Epidermal melanocyte (primary cell): Measurements from ENCODE around the gene DNAH7.
"Not testable (repeated sequence)": the region's sequence is repeated elsewhere in the genome, so short reads cannot be mapped to it uniquely, and the experiment has no call there.

ENCODE experiments used
- DNase-seq: peaks from one replicate; pipeline ENCODE4 v3.0.0; 2011; ENCODE audit warnings: low spot score; ENCODE audit not compliant: insufficient read length

Gene DNAH7

GRCh38 chr2:195732574-195732973 is 336.1 kb downstream of the DNAH7 start:
- no peak for DNase-seq

GRCh38 chr2:195730912-195731311 is 337.7 kb downstream of the DNAH7 start:
- no peak for DNase-seq

DNA sequence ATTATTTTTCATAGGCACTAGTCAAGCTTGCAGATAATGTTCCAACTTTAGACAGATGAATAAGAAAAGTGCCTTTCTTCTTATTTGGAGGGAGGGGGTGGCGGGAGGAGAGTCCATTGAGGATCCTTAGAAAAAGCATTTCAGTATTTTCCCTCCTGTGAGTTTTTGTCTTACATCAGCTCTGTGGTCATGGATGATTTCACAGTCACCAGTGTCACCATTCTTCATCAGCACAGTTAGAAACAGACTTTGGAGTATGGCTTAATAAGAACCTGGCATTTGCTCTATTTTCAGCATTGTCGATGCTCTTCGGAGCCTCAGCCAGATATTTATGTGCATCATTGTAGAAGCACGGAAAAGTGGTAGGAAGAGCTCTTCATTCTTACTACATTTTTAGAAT is 341.5 kb downstream of the DNAH7 start:
- DNase-seq = no peak

DNA sequence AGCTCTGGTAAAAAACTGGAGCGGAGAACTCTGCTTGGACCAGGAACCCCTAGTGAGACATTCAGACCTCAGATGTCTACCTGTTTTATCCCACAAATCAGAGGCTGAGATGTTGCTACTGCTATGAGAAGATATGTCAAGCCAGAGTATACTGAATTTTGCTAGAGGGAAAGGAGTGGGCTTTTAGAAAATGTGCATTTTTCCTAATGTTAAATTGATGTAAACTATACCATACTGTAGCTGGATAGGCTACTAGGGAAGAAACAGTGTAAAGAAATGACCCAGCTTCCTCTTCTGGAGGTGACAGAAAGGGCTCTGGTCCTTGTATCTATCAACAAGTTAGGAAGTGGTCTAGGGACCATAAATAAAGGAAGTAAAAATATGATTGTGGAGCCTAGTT is 346.6 kb downstream of the DNAH7 start:
- DNase-seq = no peak

DNA sequence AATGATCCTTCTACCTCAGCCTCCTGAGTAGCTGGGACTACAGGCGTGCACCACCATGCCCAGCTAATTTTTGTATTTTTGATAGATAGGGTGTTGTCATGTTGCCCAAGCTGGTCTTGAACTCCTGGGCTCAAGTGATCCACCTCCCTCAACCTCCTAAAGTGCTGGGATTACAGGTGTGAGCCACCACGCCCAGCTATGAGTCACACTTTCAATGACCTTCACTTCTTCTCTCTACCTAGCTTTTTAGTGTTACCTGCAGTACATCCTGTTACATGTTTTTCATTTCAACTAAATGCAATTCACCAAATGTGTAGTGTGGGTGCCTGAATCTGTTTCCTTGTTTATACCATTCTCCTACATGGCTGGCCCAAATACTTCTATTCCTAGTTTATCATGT is 347.6 kb downstream of the DNAH7 start:
- DNase-seq = no peak

- no peak for DNase-seq
Measured at GRCh38 chr2:195716466-195716865, 352.2 kb downstream of the DNAH7 start.

DNA sequence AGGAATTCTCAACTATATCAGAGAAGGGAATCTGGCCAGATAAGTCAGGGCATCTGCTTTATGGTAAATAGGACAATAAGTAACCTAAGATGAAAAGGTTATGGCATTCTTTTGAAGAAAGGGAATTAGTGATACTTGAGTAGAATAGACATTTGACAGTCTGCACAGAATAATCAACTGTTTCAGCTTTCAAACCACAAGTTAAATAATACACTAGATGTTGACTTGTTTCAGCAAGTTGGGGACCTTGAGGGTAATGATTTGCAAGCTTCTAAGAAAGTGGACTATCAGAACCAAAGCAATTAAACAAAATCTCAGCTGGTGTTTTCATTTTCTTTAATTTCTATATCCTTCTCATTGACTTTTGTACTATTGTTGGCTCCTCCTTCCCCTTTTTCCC is 357.2 kb downstream of the DNAH7 start:
- DNase-seq = no peak

DNA sequence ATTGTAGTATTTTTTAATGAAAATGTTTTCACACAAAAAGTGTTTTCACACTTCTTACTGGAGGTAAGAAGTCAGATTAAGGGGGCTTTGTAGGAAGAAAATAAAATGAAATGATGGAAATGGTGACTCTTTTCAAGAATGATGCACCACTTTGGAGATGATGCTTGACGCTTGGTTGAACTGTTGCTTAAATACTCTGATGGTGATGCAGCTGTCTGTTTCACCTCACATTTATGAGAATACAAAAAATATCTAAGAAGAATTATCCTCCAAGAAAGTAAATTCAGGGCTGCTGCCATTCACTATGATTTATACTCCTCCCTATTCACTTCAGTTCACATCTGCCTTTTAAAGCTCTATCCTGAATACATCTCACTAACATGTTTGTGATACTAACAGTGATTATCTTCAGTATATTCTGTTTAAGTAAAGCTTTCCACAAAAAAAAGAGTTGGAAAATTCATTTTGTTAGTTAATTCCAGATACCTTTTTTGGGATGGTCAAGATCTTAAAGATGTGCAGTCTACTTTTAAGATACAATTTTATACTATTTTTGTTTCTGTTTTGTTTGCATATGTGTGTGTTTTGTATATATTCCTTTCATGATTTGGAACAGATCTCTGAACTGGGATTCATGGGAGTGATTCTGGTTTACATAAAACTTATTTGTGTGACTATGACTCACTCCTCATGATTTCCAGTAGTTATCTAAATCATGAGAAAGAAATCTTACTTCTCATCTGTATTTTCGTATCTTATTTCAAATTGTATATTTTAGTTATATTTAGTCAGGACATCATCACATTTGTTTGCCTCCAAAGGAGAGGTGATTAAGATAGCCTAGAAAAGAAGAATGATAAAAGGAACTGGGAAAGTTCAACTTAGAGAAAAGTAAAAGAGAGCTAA is 358.5 kb downstream of the DNAH7 start:
- no peak for DNase-seq

- no peak for DNase-seq
Measured at GRCh38 chr2:195706161-195706900, 362.3 kb downstream of the DNAH7 start.

GRCh38 chr2:195700480-195700879 is 368.2 kb downstream of the DNAH7 start:
- DNase-seq = no peak

- no peak for DNase-seq
Measured at GRCh38 chr2:195697681-195698220, 370.9 kb downstream of the DNAH7 start.

GRCh38 chr2:195696012-195696411 is 372.6 kb downstream of the DNAH7 start:
- DNase-seq = no peak

DNA sequence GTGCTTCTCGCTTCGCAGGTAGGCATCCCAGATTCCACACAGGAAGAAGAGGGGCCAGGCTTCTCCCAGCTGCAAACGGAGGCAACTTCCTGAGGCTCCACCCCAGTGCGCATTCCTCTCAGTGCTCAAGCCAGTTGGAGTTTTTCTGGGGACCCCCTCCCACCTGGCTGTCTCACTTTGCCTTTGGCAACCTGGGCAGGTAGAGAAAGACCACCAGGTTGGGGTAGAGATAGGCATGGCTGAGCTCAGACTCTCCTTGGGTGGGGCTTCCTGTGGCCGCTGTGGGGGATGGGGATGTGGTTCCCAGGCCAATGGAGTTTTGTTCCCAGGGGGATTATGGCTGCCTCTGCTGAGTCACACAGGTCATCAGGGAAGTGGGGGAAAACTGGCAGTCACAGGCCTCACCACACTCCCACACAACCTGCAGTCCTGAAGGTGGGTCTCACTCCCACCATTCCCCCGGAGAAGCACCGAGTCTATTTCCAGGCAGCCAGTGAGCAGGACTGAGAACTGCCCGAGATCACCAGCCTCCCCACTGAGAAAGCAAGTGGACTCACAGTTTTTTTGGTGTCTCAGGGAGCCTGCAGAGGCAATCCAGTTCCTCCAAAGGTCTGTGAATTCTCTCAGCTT is 373.5 kb downstream of the DNAH7 start:
- DNase-seq = no peak

GRCh38 chr2:195694553-195694952 is 374.1 kb downstream of the DNAH7 start:
- DNase-seq = no peak

GRCh38 chr2:195692531-195692930 is 376.1 kb downstream of the DNAH7 start:
- DNase-seq = not testable (repeated sequence)
